KOPT-K1 (cell line): ENCODE measurements around the gene ARPC5L.
"Not testable (repeated sequence)": the region's sequence is repeated elsewhere in the genome, so short reads cannot be mapped to it uniquely, and the experiment has no call there.

Experiments used
- H3K27ac ChIP-seq: fragments of 200-600 bp; sonication (generic); 2 replicates; pipeline ENCODE4 v1.5.1; 2016; ENCODE audit warnings: antibody characterized with exemption, mild to moderate bottlenecking, low read depth, low read length; ENCODE audit not compliant: poor library complexity, severe bottlenecking
- H3K36me3 ChIP-seq: fragments of 200-600 bp; sonication (generic); 2 replicates; pipeline ENCODE4 v1.5.1; 2017; ENCODE audit warnings: antibody characterized with exemption, mild to moderate bottlenecking, low read length, moderate library complexity; ENCODE audit not compliant: insufficient read depth
- H3K9me3 ChIP-seq: fragments of 200-600 bp; sonication (generic); 2 replicates; pipeline ENCODE4 v1.5.1; 2017; ENCODE audit warnings: antibody characterized with exemption, low read length, mild to moderate bottlenecking; ENCODE audit not compliant: insufficient read depth, poor library complexity, severe bottlenecking

Gene ARPC5L

GRCh38 chr9:124835026-124835557 lies 26.8 kb upstream of the ARPC5L start:
- no peaks in the 10 kb centered on the region for H3K9me3 ChIP-seq
- H3K27ac ChIP-seq = no peak overlapping the region
- H3K36me3 ChIP-seq = no peaks in the 10 kb centered on the region

GRCh38 chr9:124838132-124838531 lies 23.8 kb upstream of the ARPC5L start:
- not testable (repeated sequence) for H3K27ac ChIP-seq, H3K9me3 ChIP-seq, H3K36me3 ChIP-seq

GRCh38 chr9:124838567-124839275 lies 23.2 kb upstream of the ARPC5L start:
- H3K9me3 ChIP-seq, H3K36me3 ChIP-seq: not testable (repeated sequence)

GRCh38 chr9:124839612-124840299 lies 22.2 kb upstream of the ARPC5L start:
- no peaks in the 10 kb centered on the region for H3K36me3 ChIP-seq
- no peaks in the 10 kb centered on the region for H3K9me3 ChIP-seq
- H3K27ac ChIP-seq = no peak overlapping the region

More at GRCh38 chr9:124838567-124839275, 23.2 kb upstream of the ARPC5L start:
- not testable (repeated sequence) for H3K27ac ChIP-seq

GRCh38 chr9:124840300-124840833 lies 21.6 kb upstream of the ARPC5L start:
- Histone ChIP-seq H3K27ac (no peak overlapping the region), H3K9me3 (no peaks in the 10 kb centered on the region)

GRCh38 chr9:124841075-124841821 lies 20.7 kb upstream of the ARPC5L start:
- Histone ChIP-seq H3K9me3 (no peaks in the 10 kb centered on the region), H3K27ac (no peak overlapping the region)

More at GRCh38 chr9:124840300-124840833, 21.6 kb upstream of the ARPC5L start:
- no peaks in the 10 kb centered on the region for H3K36me3 ChIP-seq

GRCh38 chr9:124843456-124844034 lies 18.4 kb upstream of the ARPC5L start:
- Histone ChIP-seq H3K36me3 (no peaks in the 10 kb centered on the region), H3K27ac (no peak overlapping the region), H3K9me3 (no peaks in the 10 kb centered on the region)

More at GRCh38 chr9:124841075-124841821, 20.7 kb upstream of the ARPC5L start:
- no peaks in the 10 kb centered on the region for H3K36me3 ChIP-seq

GRCh38 chr9:124844291-124844690 lies 17.6 kb upstream of the ARPC5L start:
- H3K27ac ChIP-seq = no peak overlapping the region
- H3K36me3 ChIP-seq = no peaks in the 10 kb centered on the region
- H3K9me3 ChIP-seq = no peaks in the 10 kb centered on the region

- not testable (repeated sequence) for H3K9me3 ChIP-seq, H3K36me3 ChIP-seq, H3K27ac ChIP-seq
Observed at GRCh38 chr9:124846467-124846866, 15.5 kb upstream of the ARPC5L start.

- no peaks in the 10 kb centered on the region for H3K36me3 ChIP-seq
- no peaks in the 10 kb centered on the region for H3K9me3 ChIP-seq
- H3K27ac ChIP-seq = no peak overlapping the region
Observed at GRCh38 chr9:124846969-124847368, 15.0 kb upstream of the ARPC5L start.

- Histone ChIP-seq H3K9me3 (no peaks in the 10 kb centered on the region), H3K36me3 (no peaks in the 10 kb centered on the region), H3K27ac (no peak overlapping the region)
Observed at GRCh38 chr9:124849801-124850200, 12.1 kb upstream of the ARPC5L start.

GRCh38 chr9:124852121-124852828 lies 9.7 kb upstream of the ARPC5L start:
- no peaks in the 10 kb centered on the region for H3K9me3 ChIP-seq
- no peak overlapping the region for H3K27ac ChIP-seq

GRCh38 chr9:124852829-124853531 lies 8.9 kb upstream of the ARPC5L start, which contains the start of gene WDR38:
TSS of gene WDR38 (plus strand) at chr9:124853460. CDS start at chr9:124853532, 72 bp downstream.
- H3K27ac ChIP-seq = no peak within 1 kb of the TSS
- no peaks in the 10 kb centered on the region for H3K9me3 ChIP-seq
- H3K36me3 ChIP-seq = peaks cover 21% of the 10 kb centered on the region

More at GRCh38 chr9:124852121-124852828, 9.7 kb upstream of the ARPC5L start:
- H3K36me3 ChIP-seq = peaks cover 14% of the 10 kb centered on the region
